Activated naive CD4-positive, alpha-beta T cell treated with Interleukin-2 at 50 U/mL for 16 hours (primary cell): ENCODE data around the gene BCR.
"Not testable (repeated sequence)": the region's sequence is repeated elsewhere in the genome, so short reads cannot be mapped to it uniquely, and the experiment has no call there.

Experiments
- DNase-seq: peaks from one replicate; pipeline ENCODE4 v3.0.0-alpha.2; 2020

The BCR gene

DNA sequence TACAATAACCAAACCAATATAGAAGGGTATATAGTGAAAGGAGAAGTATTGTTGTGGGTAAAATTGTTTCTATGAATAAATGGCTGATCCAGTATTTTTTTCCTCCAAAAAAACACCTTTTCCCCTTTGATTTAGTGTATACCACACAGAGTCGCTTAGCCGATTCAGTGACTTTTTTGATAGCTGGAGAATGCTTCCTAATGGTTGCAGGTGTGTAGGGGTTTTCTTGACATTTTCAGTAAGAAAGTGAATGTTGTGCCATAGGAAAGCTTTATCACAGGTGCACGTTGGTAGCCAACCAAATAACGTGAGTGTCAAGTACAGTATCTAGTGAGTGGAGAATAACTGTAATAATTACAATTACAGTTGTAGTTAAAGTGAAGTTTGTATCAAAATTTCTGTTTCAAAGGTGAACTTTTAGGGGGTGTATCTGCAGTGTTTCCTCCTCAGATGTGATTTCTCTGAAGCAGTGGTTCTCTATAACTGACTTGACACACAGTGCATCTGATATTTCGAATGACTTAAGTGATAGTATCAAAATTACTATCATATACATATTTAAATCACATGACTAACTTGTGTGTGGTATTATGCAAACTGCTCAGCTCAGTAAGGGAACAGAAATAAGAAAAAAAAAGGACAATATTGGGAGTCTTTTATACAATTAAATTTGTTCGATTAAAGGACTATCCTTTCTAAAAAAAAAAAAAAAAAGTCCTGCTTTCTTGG lies 143.8 kb downstream of the BCR start:
- not testable (repeated sequence) for DNase-seq

DNA sequence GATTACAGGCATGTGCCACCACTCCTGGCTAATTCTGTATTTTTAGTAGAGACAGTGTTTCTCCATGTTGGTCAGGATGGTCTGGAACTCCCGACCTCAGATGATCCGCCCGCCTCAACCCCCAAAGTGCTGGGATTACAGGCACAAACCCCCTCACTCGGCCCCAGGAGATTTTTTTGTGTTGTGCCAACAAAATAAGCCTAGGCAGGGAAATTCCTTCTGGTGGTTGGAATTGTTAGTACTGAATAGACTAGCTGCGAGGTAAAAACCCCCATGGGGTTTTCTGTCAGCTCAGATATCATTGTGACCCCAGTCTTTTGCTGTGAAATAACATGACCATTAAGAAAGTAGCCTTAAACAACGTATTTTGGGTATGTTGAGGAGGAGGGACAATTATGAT lies 144.9 kb downstream of the BCR start:
- DNase-seq: no peak

GRCh38 chr22:23333822-23334221 lies 153.5 kb downstream of the BCR start:
- not testable (repeated sequence) for DNase-seq

GRCh38 chr22:23337672-23338071 lies 157.4 kb downstream of the BCR start:
- not testable (repeated sequence) for DNase-seq

- not testable (repeated sequence) for DNase-seq
Observed at GRCh38 chr22:23341942-23342695, 161.8 kb downstream of the BCR start.

DNA sequence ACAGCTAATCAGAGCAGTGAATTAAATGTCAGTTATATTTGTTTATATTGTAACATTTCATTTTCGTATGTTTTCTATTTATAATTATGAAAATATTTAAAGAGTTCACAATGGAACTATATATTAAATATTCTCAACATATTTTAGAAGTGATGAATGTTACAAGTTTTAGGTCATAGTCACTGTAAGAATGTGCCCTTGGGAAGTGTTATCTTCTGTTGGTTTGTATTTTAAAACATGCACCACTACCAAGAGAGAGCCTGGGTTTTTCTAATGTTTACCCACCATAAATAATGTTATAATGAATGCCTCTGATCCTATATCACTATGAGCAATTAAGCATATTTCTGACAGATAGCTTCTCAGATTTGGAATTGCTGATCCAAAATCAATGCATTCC lies 171.0 kb downstream of the BCR start:
- DNase-seq: no peak

GRCh38 chr22:23353004-23353403 lies 172.7 kb downstream of the BCR start:
- DNase-seq: no peak

DNA sequence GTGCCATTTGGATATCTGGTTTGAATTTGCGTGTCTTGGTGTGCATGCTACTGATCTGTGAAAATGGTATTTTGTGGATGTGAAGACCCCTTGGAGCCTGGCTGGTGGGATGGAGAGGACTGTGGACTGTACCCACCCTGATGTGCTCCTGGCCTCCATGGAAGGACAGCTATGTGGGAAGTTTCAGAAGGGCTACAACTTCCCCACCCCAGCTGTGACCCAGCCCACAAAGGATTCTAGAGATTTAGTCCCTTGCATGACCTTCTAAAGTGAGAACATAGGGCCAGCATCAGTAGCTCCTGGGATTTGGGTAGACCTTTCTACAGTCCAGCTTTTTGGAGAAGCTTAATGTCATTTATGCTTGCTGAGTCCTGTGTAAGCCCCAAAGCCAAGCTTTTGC lies 173.4 kb downstream of the BCR start:
- no peak for DNase-seq

GRCh38 chr22:23356094-23356493 lies 175.8 kb downstream of the BCR start:
- DNase-seq: no peak

DNA sequence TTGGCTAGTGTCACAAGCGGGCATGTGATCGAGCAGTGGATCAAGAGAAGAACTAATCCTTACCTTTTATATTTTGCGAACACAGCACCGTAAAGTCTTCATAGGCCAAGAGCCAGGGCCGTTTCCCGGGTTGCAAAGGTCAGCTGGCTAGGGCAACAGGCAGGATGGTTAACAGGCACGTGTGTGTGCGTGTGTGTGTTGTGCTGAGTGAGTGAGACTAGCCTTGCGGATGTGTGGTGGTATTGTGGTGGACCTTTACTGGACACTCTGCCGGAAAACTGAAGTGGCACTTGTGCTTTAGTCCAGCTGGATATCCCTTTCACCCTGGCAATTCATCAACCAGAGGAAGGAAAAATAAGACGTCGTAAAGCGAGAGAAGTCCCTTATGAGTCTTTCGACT lies 176.7 kb downstream of the BCR start:
- DNase-seq: no peak

DNA sequence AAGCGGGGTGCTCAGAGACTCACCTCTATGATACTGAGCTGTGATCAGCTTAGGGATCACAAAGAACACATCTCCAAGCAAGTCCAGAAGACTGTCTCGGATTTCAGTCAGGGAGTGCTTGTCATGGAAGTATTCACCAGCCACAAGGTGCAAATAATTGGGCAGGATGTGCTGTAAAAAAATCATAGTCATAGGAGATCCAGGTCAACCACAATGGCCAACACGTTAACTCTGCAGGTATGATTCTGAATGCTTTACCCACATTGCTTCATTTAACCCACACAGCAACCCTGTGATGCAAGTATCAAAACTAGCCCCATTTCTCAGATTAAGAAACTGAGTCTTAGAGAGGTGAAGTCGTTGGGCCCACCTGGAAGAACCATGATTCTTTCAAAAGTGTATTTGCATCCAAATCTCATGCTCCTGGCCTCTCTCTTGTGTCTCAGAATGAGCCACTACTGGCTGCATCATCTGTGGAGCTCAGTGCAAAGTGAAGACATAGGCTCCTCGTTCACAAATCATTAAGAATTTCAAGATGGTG lies 179.3 kb downstream of the BCR start:
- DNase-seq: no peak

GRCh38 chr22:23361676-23362075 lies 181.4 kb downstream of the BCR start:
- no peak for DNase-seq

DNA sequence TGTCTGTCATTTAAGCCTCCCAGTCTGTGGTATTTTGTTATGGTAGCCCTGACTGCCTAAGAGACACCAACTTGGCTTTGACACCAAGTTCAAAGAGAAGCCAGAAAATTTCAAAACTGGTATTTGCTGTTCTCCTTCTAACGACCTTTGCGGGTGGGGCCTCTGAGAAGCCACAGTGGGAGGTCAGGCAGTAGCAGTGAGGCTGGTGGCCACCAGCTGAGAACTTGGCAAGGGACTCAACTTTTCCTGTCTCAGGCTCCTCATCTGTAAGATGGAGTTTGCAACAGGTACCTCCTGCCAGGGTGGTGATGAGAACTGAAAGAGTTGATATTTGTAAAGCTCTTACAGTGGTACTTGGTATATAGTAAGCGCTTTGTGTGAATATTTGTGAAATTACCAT lies 183.4 kb downstream of the BCR start:
- DNase-seq: no peak

- no peak for DNase-seq
Observed at GRCh38 chr22:23364389-23364788, 184.1 kb downstream of the BCR start.

DNA sequence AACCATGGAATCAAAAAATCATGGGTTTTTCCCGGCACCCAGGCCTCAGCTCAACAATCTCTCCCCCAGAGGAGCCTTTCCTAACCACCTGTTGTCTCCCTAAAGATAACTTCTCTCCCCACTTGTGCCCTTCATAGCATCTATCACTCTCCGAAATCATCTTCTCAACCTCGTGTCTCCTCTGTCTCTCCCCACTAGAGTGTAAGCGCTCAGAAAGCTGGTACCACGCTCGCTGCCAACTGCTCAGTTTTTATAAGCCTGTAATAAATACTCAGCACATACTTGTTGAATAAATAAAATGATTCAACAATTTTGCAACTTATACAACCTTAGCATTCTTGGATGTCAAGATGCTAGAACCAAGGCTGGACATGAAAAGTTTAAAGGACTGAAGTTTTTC lies 185.2 kb downstream of the BCR start:
- DNase-seq: no peak

DNA sequence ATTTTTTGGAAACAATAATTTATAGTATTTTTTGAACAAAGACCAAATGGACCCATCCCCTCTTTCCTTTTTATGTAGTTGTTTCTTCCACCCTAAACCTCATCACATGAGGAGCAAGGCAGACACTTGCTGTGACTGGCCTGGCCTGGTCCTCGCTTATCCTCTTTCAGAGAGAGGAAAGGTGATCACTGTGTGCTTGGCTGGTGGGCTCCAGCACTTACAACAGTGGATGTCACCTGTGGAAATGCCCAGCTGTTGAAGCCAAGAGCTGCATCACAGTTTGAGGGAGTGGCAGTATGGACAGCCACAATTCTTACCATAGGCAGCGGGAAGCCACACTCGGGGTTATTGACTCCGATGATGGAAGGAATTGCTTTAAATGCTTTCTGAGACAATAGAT lies 185.7 kb downstream of the BCR start:
- no peak for DNase-seq

GRCh38 chr22:23367196-23367595 lies 186.9 kb downstream of the BCR start:
- DNase-seq: not testable (repeated sequence)
